IgD-negative memory B cell (primary cell): ENCODE results near the gene SH3TC2. TPM values are rescaled to one million over a fixed set of nuclear protein-coding genes. Genes with fewer than 3 reads are reported as not detected.

Experiments used
- H3K27ac Mint-ChIP-seq, 3 donors: one replicate each; pipeline ENCODE4 v1.8.0; 2020 to 2022; ENCODE audit warnings: mild to moderate bottlenecking in 3 of 3, mixed read lengths in 3 of 3, moderate library complexity in 1 of 3
- H3K27me3 Mint-ChIP-seq: one replicate; pipeline ENCODE4 v1.8.0; 2021; ENCODE audit warnings: mixed read lengths
- H3K36me3 Mint-ChIP-seq: one replicate; pipeline ENCODE4 v1.8.0; 2020; ENCODE audit warnings: mild to moderate bottlenecking, mixed read lengths
- H3K4me1 Mint-ChIP-seq, 3 donors: one replicate each; pipeline ENCODE4 v1.8.0; 2020 to 2022; ENCODE audit warnings: mixed read lengths in 3 of 3, mild to moderate bottlenecking in 1 of 3
- H3K4me3 Mint-ChIP-seq, 4 donors: one replicate each; pipeline ENCODE4 v1.8.0; 2020 to 2022; ENCODE audit warnings: mild to moderate bottlenecking in 4 of 4, mixed read lengths in 4 of 4, moderate library complexity in 3 of 4
- H3K9me3 Mint-ChIP-seq, 3 donors: one replicate each; pipeline ENCODE4 v1.8.0; 2020 to 2021; ENCODE audit warnings: mixed read lengths in 3 of 3, mild to moderate bottlenecking in 1 of 3
- polyA plus RNA-seq: library from polyadenylated mRNA; unstranded; fragments of 300-500 nt; fragmentation: Illumina TruSeq; gene quantifications from one replicate; pipeline ENCODE4 v1.2.3, GENCODE V29; 2021

The SH3TC2 gene
- polyA plus RNA-seq, 1 donor from 2014 or later, result not detected

- H3K4me1 Mint-ChIP-seq, result peaks cover 1 to 5% (median 4%) of the 10 kb centered on the region in 3 donors
- no peaks in the 10 kb centered on the region for H3K9me3 Mint-ChIP-seq
- H3K27ac Mint-ChIP-seq, result no peak overlapping the region
Observed at GRCh38 chr5:148968311-148968710, 94.6 kb downstream of the SH3TC2 start.

GRCh38 chr5:148967783-148968182 is 95.1 kb downstream of the SH3TC2 start:
- Mint-ChIP-seq H3K36me3 (no peaks in the 10 kb centered on the region), H3K27me3 (peaks cover 5% of the 10 kb centered on the region), H3K27ac (no peak overlapping the region), H3K4me1 (peaks cover 1 to 5% (median 4%) of the 10 kb centered on the region in 3 donors), H3K4me3 (no peak overlapping the region), H3K9me3 (no peaks in the 10 kb centered on the region)

More at GRCh38 chr5:148968311-148968710, 94.6 kb downstream of the SH3TC2 start:
- H3K4me3 Mint-ChIP-seq, result no peak overlapping the region
- peaks cover 5% of the 10 kb centered on the region for H3K27me3 Mint-ChIP-seq
- H3K36me3 Mint-ChIP-seq, result no peaks in the 10 kb centered on the region

- Mint-ChIP-seq H3K4me3 (no peak overlapping the region), H3K9me3 (no peaks in the 10 kb centered on the region), H3K27ac (peak overlapping the region in 1 of 3 donors; percentile 48), H3K27me3 (peaks cover 5% of the 10 kb centered on the region), H3K4me1 (peaks cover 1 to 5% (median 4%) of the 10 kb centered on the region in 3 donors), H3K36me3 (no peaks in the 10 kb centered on the region)
Observed at GRCh38 chr5:148966938-148967337, 95.9 kb downstream of the SH3TC2 start.

- peaks cover 1 to 5% (median 4%) of the 10 kb centered on the region in 3 donors for H3K4me1 Mint-ChIP-seq
- peak overlapping the region in 1 of 3 donors; percentile 48 for H3K27ac Mint-ChIP-seq
- H3K36me3 Mint-ChIP-seq, result no peaks in the 10 kb centered on the region
- peaks cover 5% of the 10 kb centered on the region for H3K27me3 Mint-ChIP-seq
- no peak overlapping the region for H3K4me3 Mint-ChIP-seq
- H3K9me3 Mint-ChIP-seq, result no peaks in the 10 kb centered on the region
Observed at GRCh38 chr5:148966348-148966747, 96.5 kb downstream of the SH3TC2 start.

- Mint-ChIP-seq H3K4me1 (peaks cover 1 to 5% (median 4%) of the 10 kb centered on the region in 3 donors), H3K36me3 (no peaks in the 10 kb centered on the region), H3K27me3 (peaks cover 3% of the 10 kb centered on the region), H3K27ac (no peak overlapping the region), H3K9me3 (no peaks in the 10 kb centered on the region), H3K4me3 (no peak overlapping the region)
Observed at GRCh38 chr5:148965511-148966265, 97.2 kb downstream of the SH3TC2 start.

- H3K27me3 Mint-ChIP-seq, result peaks cover 3% of the 10 kb centered on the region
- no peaks in the 10 kb centered on the region for H3K36me3 Mint-ChIP-seq
- H3K4me3 Mint-ChIP-seq, result no peak overlapping the region
- H3K4me1 Mint-ChIP-seq, result peaks cover 1 to 5% (median 4%) of the 10 kb centered on the region in 3 donors
- no peak overlapping the region for H3K27ac Mint-ChIP-seq
- H3K9me3 Mint-ChIP-seq, result no peaks in the 10 kb centered on the region
Observed at GRCh38 chr5:148963664-148964063, 99.2 kb downstream of the SH3TC2 start.

GRCh38 chr5:148962761-148963324 is 100.0 kb downstream of the SH3TC2 start:
- no peak overlapping the region for H3K27ac Mint-ChIP-seq
- peaks cover 3% of the 10 kb centered on the region for H3K27me3 Mint-ChIP-seq
- H3K36me3 Mint-ChIP-seq, result no peaks in the 10 kb centered on the region
- no peaks in the 10 kb centered on the region for H3K9me3 Mint-ChIP-seq
- peaks cover 1 to 5% (median 4%) of the 10 kb centered on the region in 3 donors for H3K4me1 Mint-ChIP-seq
- no peak overlapping the region for H3K4me3 Mint-ChIP-seq

- H3K36me3 Mint-ChIP-seq, result no peaks in the 10 kb centered on the region
- no peaks in the 10 kb centered on the region for H3K9me3 Mint-ChIP-seq
- H3K27me3 Mint-ChIP-seq, result peaks cover 3% of the 10 kb centered on the region
- no peak overlapping the region for H3K4me3 Mint-ChIP-seq
- peaks cover 1 to 9% (median 5%) of the 10 kb centered on the region in 3 donors for H3K4me1 Mint-ChIP-seq
- H3K27ac Mint-ChIP-seq, result no peak overlapping the region
Observed at GRCh38 chr5:148962200-148962550, 100.7 kb downstream of the SH3TC2 start.

GRCh38 chr5:148961261-148962199 is 101.3 kb downstream of the SH3TC2 start:
- Mint-ChIP-seq H3K4me1 (peaks cover 2 to 9% (median 7%) of the 10 kb centered on the region in 3 donors), H3K36me3 (no peaks in the 10 kb centered on the region), H3K9me3 (no peaks in the 10 kb centered on the region), H3K27ac (no peak overlapping the region), H3K4me3 (no peak overlapping the region), H3K27me3 (peaks cover 1% of the 10 kb centered on the region)

GRCh38 chr5:148960070-148960769 is 102.6 kb downstream of the SH3TC2 start:
- Mint-ChIP-seq H3K27me3 (no peaks in the 10 kb centered on the region), H3K4me3 (no peak overlapping the region), H3K4me1 (peaks cover 4 to 10% (median 9%) of the 10 kb centered on the region in 3 donors), H3K27ac (peak overlapping the region in 1 of 3 donors; percentile 72), H3K36me3 (no peaks in the 10 kb centered on the region), H3K9me3 (no peaks in the 10 kb centered on the region)

GRCh38 chr5:148957591-148958202 is 105.2 kb downstream of the SH3TC2 start:
- H3K4me1 Mint-ChIP-seq, result peaks cover 3 to 7% (median 4%) of the 10 kb centered on the region in 3 donors
- no peaks in the 10 kb centered on the region for H3K9me3 Mint-ChIP-seq
- H3K36me3 Mint-ChIP-seq, result no peaks in the 10 kb centered on the region
- H3K27me3 Mint-ChIP-seq, result no peaks in the 10 kb centered on the region
- H3K27ac Mint-ChIP-seq, result no peak overlapping the region
- no peak overlapping the region for H3K4me3 Mint-ChIP-seq

- peaks cover 3 to 7% (median 4%) of the 10 kb centered on the region in 3 donors for H3K4me1 Mint-ChIP-seq
- H3K36me3 Mint-ChIP-seq, result no peaks in the 10 kb centered on the region
- H3K9me3 Mint-ChIP-seq, result no peaks in the 10 kb centered on the region
- H3K4me3 Mint-ChIP-seq, result no peak overlapping the region
- H3K27me3 Mint-ChIP-seq, result no peaks in the 10 kb centered on the region
- peak overlapping the region in 1 of 3 donors; percentile 17 for H3K27ac Mint-ChIP-seq
Observed at GRCh38 chr5:148956477-148957385, 106.1 kb downstream of the SH3TC2 start.
